ENCODE results near the gene FYB2.

Gene FYB2, protein sequence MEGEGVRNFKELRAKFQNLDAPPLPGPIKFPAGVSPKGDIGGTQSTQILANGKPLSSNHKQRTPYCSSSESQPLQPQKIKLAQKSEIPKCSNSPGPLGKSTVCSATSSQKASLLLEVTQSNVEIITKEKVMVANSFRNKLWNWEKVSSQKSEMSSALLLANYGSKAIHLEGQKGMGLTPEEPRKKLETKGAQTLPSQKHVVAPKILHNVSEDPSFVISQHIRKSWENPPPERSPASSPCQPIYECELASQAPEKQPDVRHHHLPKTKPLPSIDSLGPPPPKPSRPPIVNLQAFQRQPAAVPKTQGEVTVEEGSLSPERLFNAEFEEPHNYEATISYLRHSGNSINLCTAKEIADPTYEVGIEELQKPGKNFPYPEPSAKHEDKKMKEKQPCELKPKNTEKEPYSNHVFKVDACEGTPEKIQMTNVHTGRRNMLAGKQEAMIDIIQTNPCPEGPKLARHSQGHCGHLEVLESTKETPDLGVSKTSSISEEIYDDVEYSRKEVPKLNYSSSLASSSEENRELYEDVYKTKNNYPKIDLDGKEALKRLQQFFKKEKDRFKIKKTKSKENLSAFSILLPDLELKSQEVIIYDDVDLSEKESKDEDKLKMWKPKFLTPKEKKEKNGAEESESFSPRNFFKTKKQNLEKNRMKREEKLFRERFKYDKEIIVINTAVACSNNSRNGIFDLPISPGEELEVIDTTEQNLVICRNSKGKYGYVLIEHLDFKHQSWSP

DNA sequence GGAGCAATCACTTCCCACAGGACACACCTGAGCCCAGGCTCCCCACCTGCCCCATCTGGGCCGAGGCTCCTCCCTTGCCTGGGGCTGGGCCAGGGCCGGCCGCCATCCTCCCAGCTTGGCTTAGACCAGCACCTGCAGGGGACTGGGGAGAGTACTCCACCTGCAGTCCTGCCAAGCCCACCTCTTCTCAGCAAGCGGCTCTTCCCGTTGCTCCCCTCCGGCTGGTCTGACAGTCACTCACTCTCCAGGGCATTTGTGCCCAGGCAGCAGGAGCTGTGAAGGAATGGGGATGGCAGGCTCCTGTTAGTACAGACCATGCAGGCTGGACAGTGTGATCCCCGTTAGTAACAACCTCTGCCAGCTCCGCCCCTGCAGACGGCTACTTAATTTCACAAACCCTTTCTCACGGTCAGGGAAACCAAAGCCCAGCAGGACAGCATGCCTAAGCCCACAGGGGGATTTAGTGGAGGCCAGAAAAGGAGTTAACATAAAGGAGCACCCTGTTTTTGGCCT is at the start of gene FYB2:
Gene FYB2 (minus strand): TSS at position 18 of the 513 bp plus-strand sequence. CDS start 114 bp downstream, outside the sequence.
- no peak for DNase-seq

DNA sequence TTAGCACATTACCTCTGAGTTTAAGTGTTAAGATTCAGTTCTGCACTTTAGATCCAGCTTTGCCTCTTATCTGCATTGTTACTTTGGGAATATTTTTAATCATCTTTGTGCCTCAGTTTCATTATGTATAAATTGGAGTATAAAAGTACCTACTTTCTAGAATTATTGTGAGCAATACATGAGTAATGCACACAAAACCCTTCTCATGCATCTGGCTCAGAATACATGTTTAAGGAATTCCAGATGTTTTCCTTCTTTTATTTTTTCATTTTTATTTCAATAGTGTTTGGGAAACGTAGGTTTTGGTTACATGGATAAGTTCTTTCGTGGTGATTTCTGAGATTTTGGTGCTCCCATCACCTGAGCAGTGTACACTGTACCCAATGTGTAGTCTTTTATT is 49.6 kb upstream of the FYB2 start:
- DNase-seq: no peak

DNA sequence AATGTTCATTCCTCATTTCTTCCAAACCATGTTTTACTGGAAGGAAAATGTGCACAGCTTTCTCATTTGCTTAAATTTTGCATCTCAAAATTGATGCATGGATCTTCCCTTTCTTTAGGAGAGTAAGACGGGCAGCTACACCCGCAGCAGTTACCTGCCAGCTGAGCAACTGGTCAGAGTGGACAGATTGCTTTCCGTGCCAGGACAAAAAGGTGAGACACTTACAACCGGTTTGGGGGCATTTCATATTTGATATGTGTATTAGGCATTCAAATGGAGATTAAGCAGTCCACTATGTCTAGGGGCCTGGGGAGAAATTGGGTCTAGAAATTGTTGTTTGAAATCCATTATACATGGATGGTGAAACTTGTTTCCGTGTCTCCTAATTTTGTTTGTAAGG is 48.3 kb upstream of the FYB2 start:
- DNase-seq: no peak

DNA sequence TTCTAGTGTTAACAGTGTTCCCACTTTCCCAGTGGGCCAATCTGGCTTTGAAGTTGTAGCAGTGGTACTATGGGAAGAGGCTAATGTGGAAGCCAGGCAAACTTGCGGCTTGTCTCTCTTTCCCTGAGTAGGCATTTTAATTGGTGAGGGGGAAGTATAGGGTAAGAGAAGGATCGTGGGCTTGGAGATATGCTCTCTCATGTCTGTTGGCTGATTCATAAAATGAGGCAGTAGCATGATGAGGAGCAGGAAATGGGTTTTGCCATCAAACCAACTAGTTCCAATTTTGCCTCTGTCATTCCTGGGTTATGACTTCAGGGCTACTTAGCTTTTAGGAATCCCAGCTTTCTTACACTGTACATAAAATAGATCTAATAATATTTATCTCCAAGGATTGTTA is 47.5 kb upstream of the FYB2 start:
- no peak for DNase-seq

DNA sequence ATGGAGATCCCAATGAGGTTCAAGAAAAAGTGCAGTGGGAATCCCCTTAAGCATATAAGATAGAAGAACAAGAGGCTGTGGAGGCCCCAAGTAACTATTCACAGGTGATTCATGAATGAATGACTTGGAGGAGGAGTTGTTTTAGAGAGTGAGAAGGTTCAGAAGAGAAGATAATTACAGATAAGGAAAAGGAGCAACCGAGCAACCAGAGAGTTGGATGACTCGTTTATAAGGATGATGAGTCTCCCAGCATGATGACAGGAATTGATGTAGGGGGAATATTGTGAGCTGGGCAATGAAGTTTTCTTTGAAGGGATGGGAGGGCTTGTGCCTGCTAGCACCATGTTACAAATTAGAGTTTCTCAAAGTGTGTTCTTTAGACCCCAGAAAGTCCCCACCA is 45.2 kb upstream of the FYB2 start:
- DNase-seq: no peak

DNA sequence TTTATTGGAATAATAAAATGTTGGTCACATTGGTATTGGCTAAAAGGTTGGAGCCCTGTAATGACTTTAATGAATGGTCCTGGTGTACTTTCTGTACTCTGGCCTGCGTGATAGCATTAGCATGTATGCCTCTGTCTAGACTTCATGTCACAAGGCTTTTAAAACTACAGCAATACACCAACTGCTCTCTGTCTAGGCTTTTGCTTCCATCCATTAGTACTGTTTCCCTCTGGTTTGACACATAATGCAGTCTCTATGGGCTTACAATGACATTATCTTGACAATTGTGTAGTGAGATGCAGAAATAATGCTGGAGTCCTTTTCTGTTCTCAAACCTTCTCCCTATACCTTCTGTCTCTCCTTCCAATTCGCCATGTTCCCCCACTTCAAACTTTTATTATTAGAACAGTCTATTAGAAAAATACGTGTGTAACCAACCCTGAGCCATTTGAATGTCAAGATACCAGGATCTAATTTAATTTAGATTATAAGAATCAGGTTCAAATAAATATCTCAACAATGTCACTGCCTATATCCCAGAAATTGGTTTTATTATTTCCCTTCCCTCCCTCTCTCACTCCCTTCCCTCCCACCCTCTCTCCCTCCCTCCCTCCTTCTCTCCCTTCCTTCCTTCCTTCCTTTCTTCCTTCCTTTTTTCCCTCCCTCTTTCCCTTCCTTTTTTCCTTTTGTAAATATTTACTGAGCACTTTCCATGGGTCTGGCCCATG is 44.2 kb upstream of the FYB2 start:
- DNase-seq: no peak

DNA sequence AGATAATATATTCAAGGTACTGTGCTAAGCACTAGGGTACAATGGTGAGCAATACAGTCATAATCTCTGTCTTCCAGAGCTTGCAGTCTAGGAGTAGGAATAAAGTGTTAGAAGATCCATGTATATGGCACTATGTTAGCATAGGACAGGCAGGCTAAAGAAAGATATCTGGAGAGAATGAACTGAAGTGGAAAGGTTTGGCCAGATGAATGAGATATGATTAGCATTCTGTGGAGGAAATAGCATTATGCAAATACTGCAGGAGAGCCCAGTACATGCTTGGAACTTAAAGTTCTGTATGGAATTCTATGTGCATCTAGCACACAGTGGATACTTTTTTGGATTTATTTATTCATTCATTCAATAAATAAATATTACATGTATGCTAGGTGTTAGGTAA is 40.1 kb upstream of the FYB2 start:
- no peak for DNase-seq

DNA sequence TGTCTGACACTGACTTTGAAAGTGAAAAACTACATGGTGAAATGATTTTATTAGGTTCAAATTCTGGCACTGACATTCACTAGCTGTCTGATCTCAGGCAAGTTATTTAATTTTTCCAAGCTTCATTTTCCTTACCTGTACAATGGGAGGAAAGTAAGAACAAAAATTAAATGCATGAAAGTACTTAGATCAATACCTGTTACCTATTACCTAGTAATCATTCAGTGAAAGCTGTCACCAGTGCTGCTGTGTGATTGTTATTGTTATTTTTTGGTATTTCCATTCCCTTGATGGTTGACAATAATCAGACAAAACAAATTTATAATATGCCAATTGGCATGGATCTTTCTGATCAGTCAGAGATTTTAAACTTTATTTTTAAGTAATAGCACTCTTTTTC is 37.0 kb upstream of the FYB2 start:
- DNase-seq: no peak

DNA sequence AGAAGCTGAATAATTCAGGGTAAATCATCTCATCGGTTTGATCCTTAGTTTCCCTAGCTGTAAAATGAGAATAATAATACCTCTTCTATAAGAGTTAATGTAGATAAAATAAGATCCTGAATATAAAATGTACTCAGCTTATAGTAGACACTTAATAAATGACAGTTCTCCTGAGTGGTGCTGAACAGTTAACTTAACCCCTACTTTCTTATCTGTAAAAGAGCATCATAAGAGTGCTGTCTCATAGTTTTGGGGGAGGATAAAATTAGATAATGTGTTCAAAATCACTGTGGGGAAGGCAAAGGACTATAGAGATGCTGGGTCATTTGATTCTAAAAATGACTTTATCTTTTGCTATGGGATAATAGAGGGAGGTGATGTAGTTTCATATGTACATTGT is 36.0 kb upstream of the FYB2 start:
- no peak for DNase-seq

DNA sequence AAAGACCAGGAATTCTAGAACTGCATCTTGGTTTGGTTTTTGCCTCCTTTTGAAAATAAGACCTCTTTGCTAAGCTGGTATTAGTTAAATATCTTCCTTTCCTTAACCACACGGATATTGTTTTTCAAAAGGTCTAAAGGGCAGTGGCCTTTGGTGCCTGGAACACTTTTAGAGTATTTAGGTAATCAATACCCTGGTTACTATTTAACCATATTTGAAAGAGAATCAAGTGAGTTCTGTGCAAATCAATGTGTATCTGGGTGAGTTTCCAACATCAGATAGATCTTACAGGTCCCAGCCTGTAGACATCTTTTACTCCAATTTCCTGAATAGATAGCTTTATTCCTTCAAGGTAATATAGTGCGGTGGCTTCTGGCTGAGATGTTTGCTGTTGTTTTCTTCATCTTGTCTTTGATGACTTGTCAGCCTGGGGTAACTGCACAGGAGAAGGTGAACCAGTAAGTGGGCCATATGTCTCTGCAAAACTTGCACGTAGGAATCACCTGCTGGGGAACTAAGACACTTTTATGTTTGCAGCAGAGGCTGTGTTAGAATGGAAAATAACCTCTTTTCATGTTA is 35.4 kb upstream of the FYB2 start, which contains the start of gene C8A:
Gene C8A (plus strand): TSS at position 277 of the 579 bp plus-strand sequence. CDS start 105 bp downstream, at position 382.
- DNase-seq: no peak

DNA sequence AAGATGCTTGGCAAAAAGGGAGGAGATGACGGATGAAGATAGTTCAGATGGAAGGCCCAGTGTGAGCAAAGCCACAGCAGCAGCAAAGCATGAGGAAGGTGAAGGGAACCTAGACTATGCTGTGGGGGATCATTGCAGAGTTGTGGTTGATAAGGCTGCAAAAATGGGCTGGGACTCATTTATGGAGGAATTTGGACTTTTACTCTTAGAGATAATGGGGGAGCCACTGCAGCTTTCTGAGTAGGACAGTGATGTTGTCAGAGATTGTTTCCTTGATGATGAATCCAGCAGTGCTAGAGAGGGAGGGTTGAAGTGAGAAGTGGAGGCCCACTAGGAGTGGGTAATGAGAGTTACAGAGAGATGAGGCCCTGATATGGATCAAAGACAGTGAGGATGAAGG is 33.3 kb upstream of the FYB2 start:
- no peak for DNase-seq

DNA sequence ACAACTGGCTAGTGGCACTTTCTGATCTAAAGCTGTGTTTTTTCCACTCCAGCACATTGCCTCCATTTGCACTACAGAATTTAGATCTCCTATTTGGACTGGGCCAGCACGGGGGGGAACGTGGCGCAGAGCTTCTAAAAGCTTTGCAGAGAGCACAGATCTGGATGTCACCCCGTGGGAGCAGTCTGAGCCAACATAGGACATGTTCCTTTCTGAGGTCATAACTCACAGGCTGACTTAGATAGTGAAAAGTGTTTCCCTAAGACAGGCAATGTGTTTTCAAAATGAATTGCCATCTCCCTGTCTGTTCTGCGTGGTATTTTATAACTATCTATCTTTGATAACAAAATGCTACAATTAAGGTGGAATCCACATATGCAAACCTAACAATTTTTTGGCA is 31.7 kb upstream of the FYB2 start:
- no peak for DNase-seq

DNA sequence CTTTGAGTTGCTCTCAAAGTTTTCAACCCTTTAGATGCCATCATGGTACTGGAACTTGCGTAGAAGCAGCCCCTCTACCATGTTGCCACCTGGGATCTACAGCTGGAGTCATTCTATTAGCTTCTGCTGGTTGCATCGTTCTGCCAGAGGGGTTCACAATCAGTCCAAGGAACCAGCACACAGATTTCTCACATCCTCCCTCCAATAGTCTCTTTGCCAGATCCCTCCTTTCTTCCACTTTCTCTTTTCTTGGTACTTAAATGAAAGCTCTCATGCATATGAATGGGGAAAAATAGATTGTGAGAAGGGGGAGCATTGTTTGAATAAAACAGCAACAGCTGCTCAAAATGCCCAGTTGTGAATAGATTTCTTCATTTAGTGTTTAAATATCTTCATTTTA is 31.2 kb upstream of the FYB2 start:
- no peak for DNase-seq

DNA sequence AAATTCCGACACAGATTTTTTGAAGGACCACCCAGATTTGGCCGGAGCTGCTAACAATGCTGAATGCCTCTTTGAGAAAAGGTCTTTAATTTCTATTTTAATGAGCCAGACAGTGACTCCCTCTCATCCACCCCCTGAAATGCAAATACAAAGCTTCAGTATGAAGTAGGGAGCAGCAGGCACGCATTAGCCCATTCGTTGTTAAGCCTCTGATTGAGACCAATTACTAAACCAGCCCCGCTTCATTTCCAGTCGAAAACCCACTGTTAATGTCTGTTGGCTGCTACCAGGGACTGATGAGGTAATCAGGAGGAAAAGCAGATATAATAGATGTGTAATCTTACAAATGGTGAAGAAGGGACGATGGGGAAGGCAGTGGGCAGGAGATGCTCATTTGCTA is 30.5 kb upstream of the FYB2 start:
- DNase-seq: no peak

DNA sequence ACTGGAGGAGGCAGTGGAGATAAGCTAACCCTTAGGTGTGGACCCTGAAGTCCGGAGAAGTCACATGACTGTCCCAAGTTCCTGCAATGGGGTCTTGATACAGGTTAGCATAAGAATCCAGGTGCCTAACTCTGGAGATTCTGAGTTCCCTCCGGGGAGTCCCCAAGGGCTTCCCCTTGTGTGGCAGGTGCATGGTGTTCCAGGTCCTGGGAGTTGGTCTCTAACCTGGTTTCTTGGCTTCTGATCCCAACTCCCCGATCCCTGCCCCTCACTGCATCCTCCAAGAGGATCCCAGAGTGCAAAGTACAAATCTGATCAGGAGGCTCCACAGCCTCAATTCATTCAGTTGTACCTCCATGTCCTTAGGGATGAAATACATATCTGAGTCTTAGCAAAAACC is 26.1 kb upstream of the FYB2 start:
- DNase-seq: no peak

DNA sequence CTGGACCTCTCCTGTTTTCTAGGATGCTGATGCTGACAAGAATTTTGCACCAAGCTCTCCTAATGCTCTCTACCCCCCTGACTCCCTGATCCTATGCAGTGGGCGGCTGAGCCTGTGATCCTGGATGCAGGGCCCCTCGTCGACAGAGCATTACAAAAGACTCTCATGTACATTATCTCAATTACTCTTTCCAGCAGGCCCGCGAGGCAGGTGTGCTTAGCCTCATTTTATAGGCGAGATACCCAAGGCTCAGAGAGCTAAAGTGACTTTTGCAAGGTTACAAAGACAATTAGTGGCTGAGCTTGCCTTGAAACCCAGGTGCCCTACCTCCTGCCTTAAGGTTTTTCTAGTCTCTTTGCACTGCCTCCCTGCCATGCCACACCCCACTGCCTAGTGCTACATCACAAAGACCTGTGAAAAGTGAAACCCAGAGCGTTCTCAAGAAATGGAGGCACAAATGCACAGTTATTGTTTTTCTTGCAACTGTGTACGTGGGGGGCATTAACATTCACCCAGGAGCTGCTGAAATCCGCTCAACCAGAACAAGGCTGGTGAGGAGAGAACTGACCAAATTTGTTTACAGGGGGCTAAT is 25.4 kb upstream of the FYB2 start:
- DNase-seq: no peak

DNA sequence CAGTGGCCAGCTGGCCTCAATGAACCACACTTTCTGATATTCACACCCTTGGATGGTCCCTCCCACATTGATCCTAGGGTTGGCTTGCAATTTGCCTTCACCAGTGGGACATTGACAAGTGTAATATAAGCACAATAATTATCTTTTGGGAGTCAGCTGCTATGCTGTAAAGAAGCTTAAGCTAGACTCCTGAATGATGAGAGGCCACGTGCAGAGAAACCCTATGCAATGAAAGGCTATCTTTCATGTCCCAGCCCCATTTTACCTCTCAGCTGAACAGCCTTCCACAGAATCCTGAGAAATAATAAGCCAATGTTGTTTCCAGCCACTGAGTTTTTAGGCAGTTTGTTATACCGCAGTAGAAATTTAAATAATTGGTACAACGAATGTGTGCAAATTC is 24.3 kb upstream of the FYB2 start:
- DNase-seq: no peak

DNA sequence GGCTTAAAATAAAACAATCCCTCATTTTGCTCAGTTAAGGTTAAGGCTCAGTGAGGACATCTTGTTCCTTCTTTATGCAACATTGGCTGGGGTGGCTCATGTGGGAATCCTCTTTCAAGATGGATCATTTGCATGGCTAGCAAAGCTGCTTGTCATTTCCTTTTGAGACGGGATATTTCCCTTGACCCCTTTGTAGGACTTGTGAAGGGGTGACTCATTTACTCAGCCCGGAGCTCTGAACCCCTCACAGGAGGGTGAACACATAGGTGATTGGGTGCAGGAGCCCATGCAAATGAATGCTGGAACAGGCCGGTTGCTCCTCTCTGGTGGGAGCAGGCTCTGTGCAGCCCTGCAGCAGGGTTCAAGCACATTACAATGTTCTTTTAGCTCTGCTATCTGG is 19.6 kb upstream of the FYB2 start:
- DNase-seq: no peak

DNA sequence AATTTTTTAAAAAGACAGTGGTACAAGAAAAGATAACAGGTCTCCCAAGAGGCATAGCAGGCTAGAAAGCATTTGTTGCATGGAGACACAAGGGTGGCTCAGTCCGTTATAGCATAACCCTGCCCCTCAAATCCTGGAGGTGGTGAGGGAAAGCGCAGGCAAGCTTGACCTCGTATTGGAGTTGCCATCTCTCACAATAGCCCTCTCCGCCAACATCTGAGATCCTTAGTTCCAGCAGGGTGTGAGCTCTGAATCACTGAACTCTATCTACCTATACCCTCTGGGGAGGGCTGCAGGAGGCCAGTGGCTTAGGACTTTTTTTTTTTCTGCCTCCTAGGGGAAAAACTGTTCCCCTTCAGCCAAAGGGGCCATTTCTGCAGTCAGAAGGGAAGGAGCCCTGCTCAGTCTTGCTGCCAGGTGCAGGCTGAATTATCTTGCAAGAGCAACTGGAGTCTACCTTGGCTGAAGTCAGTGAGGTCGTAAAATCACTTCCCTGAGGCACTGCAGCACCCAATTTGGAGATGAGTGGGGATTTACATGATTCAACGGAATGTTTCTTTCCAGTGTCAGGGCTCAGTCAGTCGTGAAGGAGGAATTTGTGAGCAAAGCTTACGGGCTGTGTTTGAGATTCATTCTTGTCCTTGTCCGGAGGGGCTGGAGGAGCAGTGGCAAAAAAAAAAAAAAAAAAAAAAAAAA is 18.2 kb upstream of the FYB2 start:
- DNase-seq: no peak

DNA sequence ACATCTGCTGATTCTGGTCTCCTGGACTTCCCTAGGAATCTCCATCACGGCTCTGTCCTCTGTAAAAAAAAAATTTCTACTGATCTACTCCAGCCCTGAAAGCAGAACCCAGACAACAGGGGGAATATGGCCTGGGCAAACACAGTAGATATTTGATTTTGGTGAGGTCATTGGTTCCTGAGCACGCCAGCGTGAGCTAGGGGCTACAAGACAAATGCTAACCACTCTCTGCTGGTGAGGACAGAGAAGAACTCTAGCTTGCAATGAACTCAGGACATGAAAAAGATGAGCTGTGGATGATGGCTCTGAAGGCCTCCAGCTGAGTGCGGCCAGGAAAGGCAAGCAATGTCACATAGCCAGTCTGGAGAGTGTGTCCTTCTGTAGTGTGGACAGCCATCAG is 17.2 kb upstream of the FYB2 start:
- DNase-seq: no peak

DNA sequence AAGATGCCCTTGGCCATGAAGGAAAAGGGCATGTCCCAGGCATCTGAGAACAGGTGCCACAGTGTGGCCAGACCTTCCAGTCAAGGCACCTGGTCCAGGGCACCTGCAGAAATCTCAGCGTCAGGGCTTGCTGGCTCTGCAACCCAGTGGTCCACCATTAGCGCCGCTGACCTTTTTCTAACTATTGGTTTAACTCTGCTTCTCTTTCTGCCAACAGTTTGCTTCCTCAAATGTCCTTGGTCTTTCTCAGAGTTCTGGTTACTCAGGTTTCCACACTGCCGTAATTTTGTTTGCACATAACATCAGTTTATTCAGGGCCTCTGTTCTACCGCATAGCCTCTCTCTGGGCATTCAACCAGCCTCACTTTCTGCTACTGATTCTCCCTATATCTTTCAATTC is 16.5 kb upstream of the FYB2 start:
- no peak for DNase-seq
